GM12891 (cell line): ENCODE results near the gene MED12L.

Experiments used
- PAX5 ChIP-seq: IDR thresholded peaks from 2 replicates; pipeline ENCODE4 v1.6.1; 2011; ENCODE audit warnings: low read length, moderate library complexity, mild to moderate bottlenecking; ENCODE audit not compliant: insufficient read depth, severe bottlenecking
- POLR2A ChIP-seq: IDR thresholded peaks from 2 replicates; pipeline ENCODE4 v1.6.1; 2011; ENCODE audit warnings: low read depth, low read length, control low read depth
- POLR2AphosphoS5 ChIP-seq: IDR thresholded peaks from 2 replicates; pipeline ENCODE4 v1.6.1; 2011; ENCODE audit warnings: low read depth, low read length, control low read depth
- POU2F2 ChIP-seq: IDR thresholded peaks from 2 replicates; pipeline ENCODE4 v1.6.1; 2011; ENCODE audit warnings: low read depth, mild to moderate bottlenecking, control low read depth, low read length, moderate library complexity
- SPI1 ChIP-seq: IDR thresholded peaks from 2 replicates; pipeline ENCODE4 v1.6.1; 2011; ENCODE audit warnings: low read depth, low read length, control low read depth
- TAF1 ChIP-seq: IDR thresholded peaks from 2 replicates; pipeline ENCODE4 v1.6.1; 2011; ENCODE audit warnings: low read depth, low read length, control low read depth

GRCh38 chr3:151377768-151378385 is 292.4 kb downstream of the MED12L start:
- TF ChIP-seq POLR2A (no peak), TAF1 (no peak), POU2F2 (no peak), POLR2AphosphoS5 (no peak), SPI1 (peak; percentile 87), PAX5 (no peak)
